Lung (tissue), 12 donors: ENCODE data around the gene ANKRD11. TPM values are rescaled to one million over a fixed set of nuclear protein-coding genes. Genes with fewer than 3 reads are reported as not detected.

ENCODE experiments used
- ATAC-seq: fragments of 200-7000 bp; cut with Tn5 transposase; one replicate; pipeline ENCODE4 v1.9.1; 2020; ENCODE audit warnings: moderate number of reproducible peaks; ENCODE audit not compliant: insufficient read depth, low FRiP score
- DNase-seq, 3 donors: peaks; one replicate each; pipeline ENCODE4 v3.0.0-alpha.2; 2013 to 2017
- H3K27ac ChIP-seq, 2 donors: one replicate each; pipeline ENCODE4 v1.5.1; 2013; ENCODE audit warnings: mild to moderate bottlenecking in 2 of 2, moderate library complexity in 2 of 2, control low read depth in 1 of 2, inconsistent platforms in 1 of 2, low read depth in 1 of 2, low read length in 1 of 2
- H3K27me3 ChIP-seq, 3 donors: one replicate each; pipeline ENCODE4 v1.5.1; 2013; ENCODE audit warnings: low read length in 2 of 3; ENCODE audit not compliant: control insufficient read depth in 3 of 3, insufficient read depth in 3 of 3
- H3K36me3 ChIP-seq, 4 donors: one replicate each; pipeline ENCODE4 v1.5.1; 2013; ENCODE audit warnings: low read length in 4 of 4, mild to moderate bottlenecking in 1 of 4, moderate library complexity in 1 of 4; ENCODE audit not compliant: control insufficient read depth in 4 of 4, insufficient read depth in 4 of 4
- H3K4me1 ChIP-seq, 5 donors: one replicate each; pipeline ENCODE4 v1.5.1; 2013; ENCODE audit warnings: low read length in 5 of 5, mild to moderate bottlenecking in 2 of 5, moderate library complexity in 1 of 5; ENCODE audit not compliant: control insufficient read depth in 5 of 5, insufficient read depth in 5 of 5
- H3K4me3 ChIP-seq: one replicate; pipeline ENCODE4 v1.5.1; 2013; ENCODE audit warnings: mild to moderate bottlenecking, control low read depth, moderate library complexity
- H3K9ac ChIP-seq, 2 donors: one replicate each; pipeline ENCODE4 v1.5.1; 2013; ENCODE audit warnings: low read length in 2 of 2, control low read depth in 1 of 2; ENCODE audit not compliant: insufficient read depth in 1 of 2
- H3K9me3 ChIP-seq, 4 donors: one replicate each; pipeline ENCODE4 v1.5.1; 2013; ENCODE audit warnings: low read length in 3 of 4, mild to moderate bottlenecking in 1 of 4, moderate library complexity in 1 of 4; ENCODE audit not compliant: control insufficient read depth in 4 of 4, insufficient read depth in 3 of 4
- WGBS, 2 donors: extraction: QIAGEN DNeasy Blood & Tissue Kit; methylation state at CpG; one replicate each; pipeline ENCODE4 v1.1.7; 2013; 5-methylcytosine and 5-hydroxymethylcytosine counted together
- polyA plus RNA-seq, 2 donors: library from polyadenylated mRNA; stranded (reverse); fragments of 200-250 nt; gene quantifications; one replicate each; pipeline ENCODE4 v1.2.1, GENCODE V29; 2013
- total RNA-seq, 2 donors: library from RNA; depleted of rRNA in 1 of 2; stranded (reverse); fragments of >200 nt in 1 of 2; gene quantifications; one replicate each; pipeline ENCODE4 v1.2.1, GENCODE V29; 2014 to 2021
- TF ChIP-seq, protein P1 (sequence below): IDR thresholded peaks from 2 replicates; pipeline ENCODE4 v1.5.1; 2012; ENCODE audit warnings: mild to moderate bottlenecking; ENCODE audit errors: control extremely low read depth, extremely low read depth
- donor health status: control.
- donor health status: control.
- donor health status: Bipolar disorder and iron deficiency.
- donor health status: healthy.
- donor health status: DM: yes; HTN: yes; CAD: no.

ANKRD11 gene
- total and polyA plus RNA-seq, 4 donors = 58.5 to 162 (median 89.5) TPM

- no peak for ATAC-seq
- H3K4me3 ChIP-seq = no peak overlapping the region
- H3K4me1 ChIP-seq = peaks cover 10 to 35% (median 15%) of the 10 kb centered on the region in 5 donors
- no peak overlapping the region for H3K9ac ChIP-seq
- H3K27me3 ChIP-seq = no peaks in the 10 kb centered on the region
- H3K27ac ChIP-seq = no peak overlapping the region
- 78 to 85% methylated on average over 15 of the region's 15 CpGs for WGBS, 2 donors
- H3K36me3 ChIP-seq = no peaks in the 10 kb centered on the region
- DNase-seq = no peak
- TF ChIP-seq, protein P1, sequence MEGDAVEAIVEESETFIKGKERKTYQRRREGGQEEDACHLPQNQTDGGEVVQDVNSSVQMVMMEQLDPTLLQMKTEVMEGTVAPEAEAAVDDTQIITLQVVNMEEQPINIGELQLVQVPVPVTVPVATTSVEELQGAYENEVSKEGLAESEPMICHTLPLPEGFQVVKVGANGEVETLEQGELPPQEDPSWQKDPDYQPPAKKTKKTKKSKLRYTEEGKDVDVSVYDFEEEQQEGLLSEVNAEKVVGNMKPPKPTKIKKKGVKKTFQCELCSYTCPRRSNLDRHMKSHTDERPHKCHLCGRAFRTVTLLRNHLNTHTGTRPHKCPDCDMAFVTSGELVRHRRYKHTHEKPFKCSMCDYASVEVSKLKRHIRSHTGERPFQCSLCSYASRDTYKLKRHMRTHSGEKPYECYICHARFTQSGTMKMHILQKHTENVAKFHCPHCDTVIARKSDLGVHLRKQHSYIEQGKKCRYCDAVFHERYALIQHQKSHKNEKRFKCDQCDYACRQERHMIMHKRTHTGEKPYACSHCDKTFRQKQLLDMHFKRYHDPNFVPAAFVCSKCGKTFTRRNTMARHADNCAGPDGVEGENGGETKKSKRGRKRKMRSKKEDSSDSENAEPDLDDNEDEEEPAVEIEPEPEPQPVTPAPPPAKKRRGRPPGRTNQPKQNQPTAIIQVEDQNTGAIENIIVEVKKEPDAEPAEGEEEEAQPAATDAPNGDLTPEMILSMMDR = no peak
- peaks cover 0 to 2% (median 0%) of the 10 kb centered on the region in 4 donors for H3K9me3 ChIP-seq
Observed at GRCh38 chr16:89380681-89381080, 109.7 kb downstream of the ANKRD11 start.

DNA sequence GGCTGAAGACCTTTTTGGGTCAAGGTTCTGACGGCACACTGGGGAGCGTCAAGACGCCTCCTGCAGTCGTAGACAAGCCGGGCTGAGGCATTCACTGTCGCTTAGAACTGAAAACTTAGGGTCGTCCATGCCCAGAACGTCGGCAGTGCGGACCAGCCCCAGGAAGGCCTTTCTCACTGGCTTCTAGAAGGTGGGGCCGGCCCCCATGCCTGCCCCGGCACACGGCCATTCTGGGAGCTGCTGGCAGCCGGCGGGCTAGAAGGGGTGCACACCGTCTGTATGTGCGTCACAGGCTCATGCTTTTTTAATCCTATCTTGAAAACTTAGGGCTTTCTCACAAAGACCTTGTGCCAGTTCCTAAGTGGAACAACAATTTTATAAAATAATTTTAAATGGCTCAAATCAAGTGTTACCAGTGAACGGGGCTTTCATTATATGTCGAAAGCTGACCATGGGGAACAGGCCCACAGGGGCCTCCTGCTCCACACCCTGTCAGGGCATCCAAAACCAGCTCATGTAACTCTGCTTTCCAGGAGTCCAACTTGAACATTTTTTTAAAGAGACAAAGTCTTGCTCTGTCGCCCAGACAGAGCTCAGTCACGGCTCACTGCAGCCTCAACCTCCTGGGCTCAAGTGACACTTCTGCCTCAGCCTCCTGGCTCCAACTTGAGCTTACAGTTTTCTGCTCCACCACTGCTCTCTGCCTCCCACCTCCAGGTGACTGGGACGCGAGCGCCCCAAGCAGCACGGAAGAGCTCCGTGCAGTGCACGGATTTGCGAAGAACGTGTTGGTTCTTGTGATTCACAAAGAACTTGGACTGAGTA, 111.2 kb downstream of the ANKRD11 start:
- H3K4me3 ChIP-seq = no peak overlapping the region
- H3K9me3 ChIP-seq = peaks cover 0 to 2% (median 0%) of the 10 kb centered on the region in 4 donors
- H3K36me3 ChIP-seq = no peaks in the 10 kb centered on the region
- H3K27me3 ChIP-seq = no peaks in the 10 kb centered on the region
- H3K9ac ChIP-seq = no peak overlapping the region
- ATAC-seq (no peak), DNase-seq (no peak)
- peaks cover 10 to 33% (median 19%) of the 10 kb centered on the region in 5 donors for H3K4me1 ChIP-seq
- H3K27ac ChIP-seq = no peak overlapping the region
- 83 to 88% methylated on average over 29 of the region's 29 CpGs for WGBS, 2 donors
- TF ChIP-seq, protein P1 = no peak

DNA sequence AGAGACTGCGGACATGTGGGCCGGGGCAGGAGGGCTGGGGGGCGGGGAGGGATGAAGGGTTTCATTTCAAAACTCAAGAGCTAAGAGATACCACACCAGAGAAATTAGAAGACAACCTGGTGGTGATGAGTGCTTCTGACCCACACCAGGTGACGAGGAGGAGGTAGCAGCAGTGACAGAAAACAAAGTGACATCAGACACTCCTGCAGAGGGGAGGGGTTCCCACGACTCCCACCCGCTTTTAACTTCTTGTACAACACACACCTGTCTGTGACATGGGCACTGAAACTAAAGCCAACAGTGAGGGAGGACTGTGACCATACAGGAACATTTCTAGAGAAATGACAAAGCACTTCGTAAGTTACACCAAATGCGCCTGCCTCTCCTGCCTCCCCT, 112.9 kb downstream of the ANKRD11 start:
- no peak overlapping the region for H3K27ac ChIP-seq
- H3K9ac ChIP-seq = no peak overlapping the region
- peaks cover 0 to 2% (median 0%) of the 10 kb centered on the region in 4 donors for H3K9me3 ChIP-seq
- DNase-seq (no peak), ATAC-seq (no peak)
- TF ChIP-seq, protein P1 = no peak
- H3K27me3 ChIP-seq = no peaks in the 10 kb centered on the region
- 91% methylated on average over 8 of the region's 8 CpGs for WGBS, 2 donors
- no peaks in the 10 kb centered on the region for H3K36me3 ChIP-seq
- no peak overlapping the region for H3K4me3 ChIP-seq
- peaks cover 0 to 21% (median 10%) of the 10 kb centered on the region in 5 donors for H3K4me1 ChIP-seq
